ENCODE results near the gene KDM6A. TPM values are rescaled to one million over a fixed set of nuclear protein-coding genes. Genes with fewer than 3 reads are reported as not detected.

Gene KDM6A
- total and polyA plus RNA-seq, 9 of the 15 experiments (the other 6 are each of a cell fraction or from before 2014, with no cell fraction given), result 8.4 to 34.3 (median 22.9) TPM

GRCh38 chrX:44843318-44843702 is 29.7 kb upstream of the KDM6A start (continued):
- no peak for TF ChIP-seq PATZ1 (CRISPR knock-in tag; IDR thresholded peaks at IDR 0.05; ENCODE audit: borderline replicate concordance)
- TF ChIP-seq PHF20 (IDR thresholded peaks at IDR 0.05; ENCODE audit: partially characterized antibody), result no peak
- TF ChIP-seq CGGBP1 (CRISPR knock-in tag; IDR thresholded peaks at IDR 0.05), result no peak
- no peak for TF ChIP-seq SMARCC2 (IDR thresholded peaks at IDR 0.05; ENCODE audit: low read depth)
- no peak for TF ChIP-seq E2F1 (CRISPR knock-in tag; IDR thresholded peaks at IDR 0.05)
- TF ChIP-seq ZNF146 (CRISPR knock-in tag; IDR thresholded peaks at IDR 0.05; ENCODE audit: unreplicated experiment), result no peak
- TF ChIP-seq ZBTB34 (CRISPR knock-in tag; IDR thresholded peaks at IDR 0.05), result no peak
- no peak for TF ChIP-seq PHB (CRISPR knock-in tag; IDR thresholded peaks at IDR 0.05)
- no peak for TF ChIP-seq PCBP2 (IDR thresholded peaks at IDR 0.05; ENCODE audit: low read depth, low read length, poor library complexity, severe bottlenecking)
